Ishikawa (cell line): ENCODE data around the gene SH3BP2.

Source experiments
- CREB1 ChIP-seq: IDR thresholded peaks from 2 replicates; pipeline ENCODE4 v1.6.1; 2012; ENCODE audit warnings: low read depth
- EGR1 ChIP-seq: IDR thresholded peaks from 2 replicates; pipeline ENCODE4 v1.6.1; 2012
- EP300 ChIP-seq: IDR thresholded peaks from 2 replicates; pipeline ENCODE4 v1.6.1; 2012; ENCODE audit warnings: borderline replicate concordance
- FOXM1 ChIP-seq: IDR thresholded peaks from 2 replicates; pipeline ENCODE4 v1.6.1; 2012; ENCODE audit warnings: low read depth, borderline replicate concordance
- NFIC ChIP-seq: IDR thresholded peaks from 2 replicates; pipeline ENCODE4 v1.6.1; 2012
- RAD21 ChIP-seq: IDR thresholded peaks from 2 replicates; pipeline ENCODE4 v1.6.1; 2012; ENCODE audit warnings: low read depth
- TAF1 ChIP-seq: IDR thresholded peaks from 2 replicates; pipeline ENCODE4 v1.6.1; 2012; ENCODE audit warnings: low read depth, mild to moderate bottlenecking
- TCF12 ChIP-seq: IDR thresholded peaks from 2 replicates; pipeline ENCODE4 v1.6.1; 2012; ENCODE audit warnings: low read depth
- TEAD4 ChIP-seq: IDR thresholded peaks from 2 replicates; pipeline ENCODE4 v1.6.1; 2012
- YY1 ChIP-seq: IDR thresholded peaks from 2 replicates; pipeline ENCODE4 v1.6.1; 2012; ENCODE audit warnings: low read depth
- TF ChIP-seq, protein P1 (sequence below): IDR thresholded peaks from 2 replicates; pipeline ENCODE4 v1.6.1; 2012; ENCODE audit warnings: low read depth, mild to moderate bottlenecking
- TF ChIP-seq, protein P2 (sequence below): IDR thresholded peaks from 2 replicates; pipeline ENCODE4 v1.6.1; 2012

DNA sequence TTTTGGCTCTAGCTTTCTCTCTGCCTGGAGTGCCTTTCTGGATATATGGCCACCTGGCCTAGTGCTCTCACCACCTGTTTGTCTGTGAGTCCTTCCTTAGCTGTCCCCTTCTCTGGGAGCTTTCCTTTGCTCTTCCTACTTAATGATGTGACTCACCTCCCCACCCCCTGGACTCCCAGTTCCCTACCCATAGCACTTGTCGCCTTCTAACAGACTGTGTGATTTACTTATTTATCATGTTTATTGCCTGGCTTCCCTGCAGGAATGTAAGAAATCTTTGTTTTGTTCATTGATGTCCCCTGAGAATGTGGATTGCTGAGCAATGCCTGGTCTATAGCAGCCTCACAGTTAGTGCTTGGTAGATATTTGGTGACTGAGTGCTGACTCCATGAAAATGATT, 69.6 kb downstream of the SH3BP2 start:
- TF ChIP-seq RAD21 (no peak), YY1 (no peak), TAF1 (no peak), TEAD4 (no peak; the same call in 1 of the 2 replicates), EP300 (no peak), CREB1 (no peak), NFIC (no peak), EGR1 (no peak), TCF12 (no peak), FOXM1 (no peak)
- TF ChIP-seq, protein P1, sequence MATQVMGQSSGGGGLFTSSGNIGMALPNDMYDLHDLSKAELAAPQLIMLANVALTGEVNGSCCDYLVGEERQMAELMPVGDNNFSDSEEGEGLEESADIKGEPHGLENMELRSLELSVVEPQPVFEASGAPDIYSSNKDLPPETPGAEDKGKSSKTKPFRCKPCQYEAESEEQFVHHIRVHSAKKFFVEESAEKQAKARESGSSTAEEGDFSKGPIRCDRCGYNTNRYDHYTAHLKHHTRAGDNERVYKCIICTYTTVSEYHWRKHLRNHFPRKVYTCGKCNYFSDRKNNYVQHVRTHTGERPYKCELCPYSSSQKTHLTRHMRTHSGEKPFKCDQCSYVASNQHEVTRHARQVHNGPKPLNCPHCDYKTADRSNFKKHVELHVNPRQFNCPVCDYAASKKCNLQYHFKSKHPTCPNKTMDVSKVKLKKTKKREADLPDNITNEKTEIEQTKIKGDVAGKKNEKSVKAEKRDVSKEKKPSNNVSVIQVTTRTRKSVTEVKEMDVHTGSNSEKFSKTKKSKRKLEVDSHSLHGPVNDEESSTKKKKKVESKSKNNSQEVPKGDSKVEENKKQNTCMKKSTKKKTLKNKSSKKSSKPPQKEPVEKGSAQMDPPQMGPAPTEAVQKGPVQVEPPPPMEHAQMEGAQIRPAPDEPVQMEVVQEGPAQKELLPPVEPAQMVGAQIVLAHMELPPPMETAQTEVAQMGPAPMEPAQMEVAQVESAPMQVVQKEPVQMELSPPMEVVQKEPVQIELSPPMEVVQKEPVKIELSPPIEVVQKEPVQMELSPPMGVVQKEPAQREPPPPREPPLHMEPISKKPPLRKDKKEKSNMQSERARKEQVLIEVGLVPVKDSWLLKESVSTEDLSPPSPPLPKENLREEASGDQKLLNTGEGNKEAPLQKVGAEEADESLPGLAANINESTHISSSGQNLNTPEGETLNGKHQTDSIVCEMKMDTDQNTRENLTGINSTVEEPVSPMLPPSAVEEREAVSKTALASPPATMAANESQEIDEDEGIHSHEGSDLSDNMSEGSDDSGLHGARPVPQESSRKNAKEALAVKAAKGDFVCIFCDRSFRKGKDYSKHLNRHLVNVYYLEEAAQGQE, result no peak
- TF ChIP-seq, protein P2, sequence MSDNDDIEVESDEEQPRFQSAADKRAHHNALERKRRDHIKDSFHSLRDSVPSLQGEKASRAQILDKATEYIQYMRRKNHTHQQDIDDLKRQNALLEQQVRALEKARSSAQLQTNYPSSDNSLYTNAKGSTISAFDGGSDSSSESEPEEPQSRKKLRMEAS, result no peak
